Prostate gland (tissue), 2 donors: ENCODE data around the gene GRIP2.

Experiments used
- CTCF ChIP-seq, 4 experiments: fragments of 200-600 bp in 2 of 4; fragments of 450-650 bp in 2 of 4; sonication (generic) in 2 of 4; IDR thresholded peaks; 1 replicate in 3 of 4; 2 replicates in 1 of 4; pipeline ENCODE4 v1.5.1; 2016 to 2019; ENCODE audit warnings: antibody characterized with exemption in 4 of 4, mild to moderate bottlenecking in 2 of 4, moderate library complexity in 2 of 4
- POLR2A ChIP-seq: fragments of 450-650 bp; IDR thresholded peaks from one replicate; pipeline ENCODE4 v1.6.1; 2016; ENCODE audit warnings: antibody characterized with exemption, mild to moderate bottlenecking
- POLR2AphosphoS5 ChIP-seq: sonication (generic); formaldehyde crosslinking; IDR thresholded peaks from one replicate; pipeline ENCODE4 v1.6.1; 2017; ENCODE audit warnings: antibody characterized with exemption

GRCh38 chr3:14583548-14584091 is 43.5 kb upstream of the GRIP2 start:
- no peak for TF ChIP-seq CTCF (IDR thresholded peaks at IDR 0.05)
- TF ChIP-seq POLR2AphosphoS5, result no peak
- no peak for TF ChIP-seq POLR2A
